ENCODE results near the gene TEPSIN.

GRCh38 chr17:81270279-81270678, 31.4 kb upstream of the TEPSIN start:
- TF ChIP-seq CTCF (IDR thresholded peaks at IDR 0.05): no peak
- TF ChIP-seq POLR2A (IDR thresholded peaks at IDR 0.05): no peak

Data from Peyer's patch (tissue), 4 donors.